Activated CD4-positive, alpha-beta T cell treated with anti-CD3 and anti-CD28 coated beads, Interleukin-2, Interleukin-6, amounts not matched to agents 100 ng/mL and 50 ng/mL, durations not matched to agents 16 hours and 8 hours (primary cell): ENCODE data around the gene MRPL52.
"Not testable (repeated sequence)": the region's sequence is repeated elsewhere in the genome, so short reads cannot be mapped to it uniquely, and the experiment has no call there.

ENCODE experiments used
- DNase-seq: peaks from one replicate; pipeline ENCODE4 v3.0.0-alpha.2; 2020

MRPL52 gene

DNA sequence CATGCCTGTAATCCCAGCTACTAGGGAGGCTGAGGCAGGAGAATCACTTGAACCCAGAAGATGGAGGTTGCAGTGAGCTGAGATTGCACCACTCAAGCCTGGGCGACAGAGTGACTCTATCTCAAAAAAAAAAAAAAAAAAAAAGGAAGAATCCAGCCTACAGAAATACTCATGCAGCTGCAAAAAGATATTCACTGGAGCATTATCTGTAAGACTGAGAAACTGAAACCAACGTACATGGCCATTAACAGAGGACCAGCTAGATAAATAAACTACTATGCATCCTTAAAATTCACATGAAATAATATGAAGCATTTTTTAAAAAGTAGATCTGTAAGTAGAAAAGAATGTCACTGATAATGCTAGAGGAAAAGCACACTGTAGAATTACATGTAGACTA, 18.0 kb upstream of the MRPL52 start:
- DNase-seq, result no peak

DNA sequence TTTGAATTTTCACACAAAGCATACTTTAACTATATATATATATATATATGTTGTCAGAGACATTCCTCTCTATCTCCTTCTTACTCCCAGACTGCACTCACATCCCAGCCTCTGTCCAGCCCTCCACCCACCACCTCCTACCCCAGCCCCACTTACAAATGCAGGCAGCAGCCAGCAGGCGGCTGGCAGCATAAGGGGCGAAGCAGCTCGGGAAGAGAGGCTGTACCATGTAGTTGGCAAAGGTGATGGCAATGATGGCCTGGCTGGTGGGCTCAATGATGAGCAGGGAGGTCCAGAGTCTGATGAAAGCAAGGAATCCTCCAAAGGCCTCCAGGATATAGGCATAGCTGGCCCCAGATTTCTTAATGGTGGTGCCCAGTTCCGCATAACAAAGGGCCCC, 16.9 kb upstream of the MRPL52 start:
- no peak for DNase-seq

DNA sequence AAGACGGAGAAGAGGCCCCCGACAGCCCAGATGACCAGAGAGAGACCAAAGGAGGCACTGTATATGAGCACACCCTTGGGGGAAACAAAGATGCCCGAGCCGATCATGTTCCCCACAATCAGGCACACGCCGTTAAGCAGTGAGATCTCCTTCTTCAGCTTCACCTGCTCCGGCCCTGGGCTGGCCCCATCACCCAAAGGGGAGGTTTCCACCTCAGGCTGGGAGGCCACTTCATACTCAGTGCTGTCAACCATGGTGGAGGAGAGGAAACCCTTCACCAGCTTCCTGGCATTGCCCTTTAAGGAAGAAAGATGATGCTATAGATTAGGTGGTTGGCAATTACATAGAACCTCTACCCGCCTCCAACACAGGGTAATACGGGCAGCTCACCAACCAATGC, 16.5 kb upstream of the MRPL52 start:
- no peak for DNase-seq

DNA sequence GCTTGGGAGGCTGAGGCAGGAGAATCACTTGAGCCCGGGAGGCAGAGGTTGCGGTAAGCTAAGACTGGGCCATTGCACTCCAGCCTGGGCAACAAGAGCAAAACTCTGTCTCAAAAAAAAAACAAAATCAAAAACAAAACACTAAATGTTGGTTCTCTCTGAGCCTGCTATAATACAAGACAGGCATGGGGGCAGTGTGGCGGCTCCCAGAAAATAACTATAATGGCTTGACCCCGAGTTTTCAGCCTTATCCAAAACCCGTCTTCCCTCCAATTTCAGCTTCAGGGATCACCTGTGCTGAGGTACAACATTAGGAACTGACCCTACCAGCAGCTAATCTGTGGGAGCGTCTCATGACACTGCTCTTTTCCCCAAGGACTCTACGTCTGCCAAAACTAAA, 15.3 kb upstream of the MRPL52 start:
- DNase-seq, result no peak

DNA sequence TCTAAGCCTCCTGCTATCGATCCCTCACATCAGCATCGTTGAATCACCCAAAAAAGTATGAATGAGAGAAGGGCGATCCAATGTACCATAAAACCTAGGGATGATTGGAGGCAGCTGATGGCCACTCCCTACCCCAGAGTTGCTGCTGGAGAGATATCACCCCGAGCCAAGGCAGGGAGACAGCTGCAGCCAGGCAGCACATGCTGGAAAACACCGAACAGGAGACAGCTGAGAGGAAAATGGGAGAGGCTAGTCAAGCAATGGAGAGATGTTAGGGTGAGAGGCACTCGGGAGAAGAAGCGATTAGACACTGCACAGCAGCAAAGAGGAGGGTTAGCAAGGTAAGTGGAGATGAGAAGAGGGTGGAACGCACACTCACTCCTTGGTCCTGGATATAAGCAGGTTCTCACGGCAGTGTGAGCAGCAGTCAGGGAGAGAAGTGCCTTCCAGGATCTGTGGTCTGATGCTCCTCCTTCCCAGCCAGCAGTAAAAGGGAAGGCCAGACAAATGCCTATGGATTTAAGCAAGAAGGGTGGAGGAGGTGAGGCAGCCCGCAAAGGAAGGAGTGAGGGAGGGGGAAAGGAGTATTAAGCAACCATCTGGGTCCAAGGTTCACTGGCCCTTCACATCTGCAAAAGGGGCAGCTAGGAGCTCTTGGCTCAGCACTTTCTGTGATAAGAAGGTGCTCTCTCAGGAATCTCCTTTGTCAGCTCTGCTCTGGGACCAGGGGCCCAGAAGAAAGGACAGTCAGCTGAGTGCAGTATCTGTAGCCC, 14.6 kb upstream of the MRPL52 start, which contains the start of gene SLC7A7:
Gene SLC7A7 (minus strand): TSS at position 495 of the 773 bp plus-strand sequence. CDS start 2,037 bp downstream, outside the sequence.
- DNase-seq, result no peak

DNA sequence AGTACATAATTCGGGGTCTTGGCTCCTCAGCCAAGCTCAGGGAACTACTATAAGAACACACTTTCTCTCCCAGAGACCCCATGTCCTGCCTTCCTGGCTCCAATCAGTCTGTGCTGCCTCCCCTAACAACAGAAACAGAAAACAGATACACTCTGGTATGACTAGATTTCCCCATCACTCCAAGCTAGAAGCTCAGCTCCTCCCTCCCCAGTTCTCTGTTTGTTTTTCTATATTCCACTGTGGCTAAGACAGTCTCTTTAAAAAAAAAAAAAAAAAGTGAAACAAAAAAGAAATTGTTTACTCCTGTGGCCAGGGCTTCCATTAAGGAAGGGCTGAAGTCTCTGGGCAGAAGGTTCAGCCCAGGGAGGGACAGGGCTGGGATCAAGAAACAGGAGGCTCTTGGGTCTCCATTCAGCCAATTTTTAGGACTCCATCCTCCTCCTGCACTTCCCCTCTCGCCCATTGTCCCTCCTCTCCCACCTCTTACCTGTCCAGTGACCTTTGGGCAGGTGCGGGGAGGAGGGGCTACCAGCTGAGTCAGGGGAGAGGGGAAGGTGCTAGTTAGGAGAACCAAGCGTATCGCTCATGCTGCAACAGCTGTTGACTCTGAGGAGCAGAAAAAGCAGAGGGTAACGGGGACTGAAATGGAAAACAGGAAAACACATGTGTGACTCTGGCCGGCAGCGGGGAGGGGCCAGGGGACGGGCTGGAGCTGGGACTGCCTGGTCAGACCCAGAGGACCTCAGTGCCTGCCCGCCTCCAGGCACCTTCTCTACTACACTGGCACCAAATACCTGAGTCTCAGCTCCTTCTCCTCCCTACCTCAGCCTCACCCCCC, 10.3 kb upstream of the MRPL52 start:
- DNase-seq, result peak; percentile 16

DNA sequence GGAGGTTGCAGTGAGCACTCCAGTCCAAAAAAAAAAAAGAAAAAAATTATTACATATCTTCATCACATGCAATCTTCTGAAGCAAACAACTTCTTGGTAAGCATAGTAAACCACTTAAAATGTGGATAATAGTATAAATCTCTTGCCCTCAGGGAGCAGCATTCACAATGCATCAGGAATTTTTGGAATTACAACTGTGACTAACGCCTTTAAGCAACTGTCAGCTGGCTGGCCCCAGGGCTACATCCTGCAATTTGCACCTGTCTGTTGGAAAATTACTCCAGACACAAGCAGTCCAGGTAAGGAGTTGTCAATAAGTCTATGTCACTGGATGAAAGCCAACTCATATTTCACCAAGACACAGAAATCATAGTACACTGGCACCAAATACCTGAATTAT, 9.0 kb upstream of the MRPL52 start:
- DNase-seq, result no peak

DNA sequence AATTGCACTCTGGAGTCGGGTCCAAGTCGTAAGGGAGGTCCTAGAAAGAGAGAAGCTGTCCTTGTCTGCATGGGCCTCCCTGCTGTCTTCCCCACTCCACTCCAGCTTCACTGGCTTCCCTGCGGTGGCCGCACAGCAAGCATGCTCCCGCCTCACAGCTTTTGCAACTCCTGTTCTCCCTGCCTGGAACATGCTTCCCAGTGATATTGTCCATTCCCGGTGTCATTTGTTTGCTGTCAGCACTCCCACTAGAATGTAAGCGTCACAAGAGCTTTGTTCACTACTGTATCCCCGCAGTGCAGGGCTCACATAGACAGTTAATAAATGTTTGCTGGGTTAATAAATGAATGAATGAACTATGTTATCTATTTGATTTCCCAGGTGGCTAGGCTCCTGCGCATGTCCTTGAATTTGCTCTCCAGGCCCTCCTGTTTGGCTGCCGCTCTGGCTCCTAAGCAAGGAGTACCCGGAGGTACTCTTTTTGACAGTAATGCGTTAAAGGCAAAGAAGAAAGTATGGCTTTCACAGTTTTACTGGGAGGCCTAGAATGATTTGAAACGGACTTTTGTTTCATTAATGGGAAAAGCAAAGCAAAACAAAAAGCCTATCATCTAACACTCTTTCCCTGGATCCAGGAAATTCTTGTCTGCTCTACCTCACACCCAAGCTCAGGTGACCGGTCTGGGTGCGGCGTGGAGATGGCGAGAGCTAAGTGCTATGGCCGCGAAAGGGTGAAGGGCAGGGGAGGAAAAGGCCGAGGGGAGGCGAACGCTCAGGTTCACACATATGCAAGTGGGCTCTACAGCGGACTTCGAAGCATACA, 8.3 kb upstream of the MRPL52 start:
- no peak for DNase-seq

DNA sequence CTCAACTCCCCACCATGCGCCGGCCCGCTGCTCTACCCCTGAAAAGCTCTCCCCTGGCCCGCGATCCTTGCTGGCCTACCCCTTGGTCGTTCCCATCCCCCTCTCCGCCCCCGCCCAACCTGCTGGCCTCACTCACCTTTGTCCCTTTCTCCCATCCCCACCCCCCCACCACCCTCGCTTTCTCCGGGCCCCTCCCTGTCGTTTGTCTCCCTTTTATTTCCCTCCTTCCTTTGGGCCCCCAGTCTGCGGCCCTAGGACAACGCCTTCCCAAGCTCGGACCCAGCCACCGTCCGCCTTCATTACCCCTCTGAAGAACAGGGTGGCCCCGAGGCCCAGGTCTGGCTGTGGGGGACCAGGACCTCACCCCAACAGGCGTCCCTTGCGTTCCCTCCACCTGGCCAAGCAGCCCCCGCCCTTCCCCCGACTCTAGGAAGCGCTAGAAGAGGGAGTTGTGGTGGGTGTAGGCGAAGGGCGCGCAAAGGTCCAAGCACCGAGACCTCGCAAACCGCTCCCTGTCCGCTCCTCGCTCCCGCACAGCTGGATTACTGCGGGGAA, 7.6 kb upstream of the MRPL52 start:
- DNase-seq, result no peak

DNA sequence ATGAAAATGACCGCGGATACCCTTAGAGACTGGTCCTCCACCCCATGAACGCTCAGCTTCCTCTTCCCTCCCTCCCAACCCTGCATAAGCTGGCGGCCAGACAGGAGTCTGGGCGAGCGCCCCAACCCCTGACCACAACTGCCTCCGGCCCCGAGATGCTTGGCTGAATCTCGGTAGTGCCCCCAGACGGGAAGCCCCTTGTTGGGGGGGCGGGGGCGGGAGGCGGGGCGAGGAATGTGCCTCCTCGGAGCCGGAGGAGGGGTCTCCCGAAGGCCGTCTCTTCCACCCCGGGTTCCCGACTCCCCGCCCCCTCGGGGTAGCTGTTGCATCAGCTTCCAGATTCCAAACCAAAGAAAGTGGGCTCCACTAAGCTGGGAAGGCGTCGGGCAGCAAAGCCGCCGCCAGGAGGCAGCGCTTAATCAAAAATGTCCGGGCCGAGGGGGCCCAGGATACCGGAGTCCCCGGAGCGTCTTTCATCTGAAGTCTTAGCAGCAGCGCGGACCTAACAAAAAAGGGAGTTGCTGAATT, 7.1 kb upstream of the MRPL52 start:
- peak; percentile 74 for DNase-seq

DNA sequence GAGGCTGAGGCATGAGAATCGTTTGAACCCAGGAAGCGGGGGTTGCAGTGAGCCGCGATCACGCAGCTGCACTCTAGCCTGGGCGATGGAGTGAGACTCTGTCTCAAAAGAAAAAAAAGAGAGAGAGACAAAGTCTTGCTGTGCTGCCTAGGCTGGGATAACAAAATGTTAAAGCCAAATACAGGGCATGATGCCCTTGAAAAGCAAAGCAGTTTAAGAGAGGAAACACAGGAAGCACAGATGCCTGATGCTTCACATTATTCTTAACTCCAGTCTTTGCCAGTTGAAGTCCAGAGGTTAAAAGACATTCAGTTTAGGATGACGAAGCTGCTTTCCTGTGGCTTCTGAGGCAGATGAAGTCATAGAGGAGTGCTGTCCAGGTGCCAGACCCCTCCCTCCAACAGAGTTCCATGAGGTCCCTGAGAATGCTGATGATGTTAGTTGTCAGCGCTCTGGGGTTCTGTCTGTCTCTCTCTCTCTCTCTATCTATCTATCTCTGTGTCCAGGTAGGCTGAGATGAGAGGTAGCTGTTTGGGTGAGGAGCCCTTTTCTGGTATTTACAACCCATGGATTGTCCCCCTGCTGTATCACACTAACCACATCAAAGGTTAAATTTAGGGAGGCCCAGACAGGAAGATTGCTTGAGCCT, 4.9 kb upstream of the MRPL52 start:
- DNase-seq, result no peak

DNA sequence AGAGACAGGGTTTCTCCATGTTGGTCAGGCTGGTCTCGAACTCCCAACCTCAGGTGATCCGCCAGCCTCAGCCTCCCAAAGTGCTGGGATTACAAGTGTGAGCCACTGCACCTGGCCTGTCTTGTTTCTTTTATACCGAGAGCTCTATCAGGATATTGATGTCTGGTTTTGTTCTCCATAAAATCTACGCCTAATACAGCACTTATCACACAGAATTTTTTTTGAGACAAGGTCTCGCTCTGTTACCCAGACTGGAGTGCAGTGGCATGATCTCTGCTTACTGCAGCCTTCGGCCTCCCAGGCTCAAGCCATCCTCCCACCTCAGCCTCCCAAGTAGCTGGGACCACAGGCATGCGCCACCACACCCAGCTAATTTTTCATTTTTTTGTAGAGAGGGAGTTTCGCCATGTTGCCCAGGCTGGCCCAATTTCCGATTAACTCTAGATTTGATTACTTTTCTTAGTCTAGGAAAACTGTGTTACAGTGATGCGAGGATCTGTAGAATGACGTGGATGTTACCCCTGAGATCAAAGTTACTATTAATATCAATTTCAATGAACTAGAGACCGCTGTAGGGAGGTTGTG, 519 bp upstream of the MRPL52 start:
- DNase-seq, result not testable (repeated sequence)

DNA sequence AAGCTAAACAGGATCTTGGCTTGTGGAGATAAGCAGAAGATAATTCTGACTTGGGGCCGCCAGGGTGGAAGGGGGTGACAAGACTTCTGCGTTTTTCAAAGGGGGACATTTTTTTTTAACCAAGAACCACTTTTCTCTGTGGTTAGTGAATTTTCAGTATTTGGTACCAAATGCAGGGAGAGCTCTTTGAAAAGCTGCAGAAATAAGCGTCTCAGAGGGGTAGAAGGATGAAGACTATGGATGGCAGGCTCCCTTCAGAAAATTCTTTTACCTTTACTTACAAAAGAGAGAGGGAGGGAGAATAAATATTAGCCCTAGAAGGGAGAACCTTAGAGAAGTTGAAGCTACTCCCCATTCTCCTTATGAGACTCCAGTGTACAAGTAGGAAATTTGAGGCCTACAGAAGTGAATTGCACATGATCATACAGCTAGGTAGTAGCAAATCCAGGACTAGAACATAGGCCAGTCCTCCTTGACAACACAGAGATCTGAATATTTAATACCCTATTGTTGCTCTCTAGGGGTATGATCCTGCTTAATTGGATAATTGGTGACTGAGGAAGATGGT, 840 bp downstream of the MRPL52 start:
- DNase-seq, result no peak

DNA sequence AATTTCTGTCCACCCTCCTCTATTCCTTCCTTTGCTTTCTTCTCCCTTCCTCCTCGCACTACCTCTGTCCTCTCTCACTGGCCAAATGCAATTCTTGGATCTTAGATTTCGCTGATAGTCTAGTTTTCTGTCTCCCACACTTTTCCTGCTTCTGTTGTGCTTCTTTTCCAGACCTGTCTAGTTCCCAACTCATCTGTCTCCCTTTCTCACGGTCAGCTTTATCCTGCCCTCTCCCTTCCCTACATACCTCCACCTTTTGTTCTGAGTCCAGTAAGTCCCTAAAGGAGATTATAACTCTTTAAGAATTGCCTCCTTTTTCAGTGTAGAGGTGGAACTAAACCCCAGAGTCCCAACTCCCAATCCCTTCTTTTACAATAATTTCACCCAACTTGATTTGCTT, 5.8 kb downstream of the MRPL52 start:
- DNase-seq, result no peak

DNA sequence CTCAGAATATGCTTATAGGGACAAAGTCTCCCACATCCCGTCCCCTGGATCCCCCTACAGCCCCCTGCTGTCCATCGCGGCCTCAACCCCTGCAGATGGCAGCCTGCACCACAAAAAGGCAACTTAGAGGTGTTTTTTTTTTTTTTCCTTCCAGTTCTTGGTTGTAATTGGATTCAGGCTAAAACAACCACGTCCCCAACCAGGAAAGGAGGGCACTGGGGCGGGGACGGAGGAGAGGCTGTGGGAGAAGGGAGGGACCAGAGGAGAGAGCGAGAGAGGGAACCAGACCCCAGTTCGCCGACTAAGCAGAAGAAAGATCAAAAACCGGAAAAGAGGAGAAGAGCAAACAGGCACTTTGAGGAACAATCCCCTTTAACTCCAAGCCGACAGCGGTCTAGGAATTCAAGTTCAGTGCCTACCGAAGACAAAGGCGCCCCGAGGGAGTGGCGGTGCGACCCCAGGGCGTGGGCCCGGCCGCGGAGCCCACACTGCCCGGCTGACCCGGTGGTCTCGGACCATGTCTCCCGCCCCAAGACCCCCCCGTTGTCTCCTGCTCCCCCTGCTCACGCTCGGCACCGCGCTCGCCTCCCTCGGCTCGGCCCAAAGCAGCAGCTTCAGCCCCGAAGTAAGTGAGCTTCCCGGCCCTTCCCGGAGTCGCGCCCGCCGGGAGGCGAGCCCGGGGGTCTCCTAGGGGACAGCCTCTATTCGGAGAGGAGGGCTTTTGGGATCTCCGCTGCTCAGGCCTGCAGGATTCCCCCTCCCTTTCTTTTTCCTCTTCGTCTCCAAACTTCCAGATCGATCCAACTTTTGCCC, 6.8 kb downstream of the MRPL52 start, which contains the start of gene MMP14:
Gene MMP14 (plus strand): TSS at position 285 of the 813 bp plus-strand sequence. CDS start 233 bp downstream, at position 518.
- DNase-seq, result no peak

DNA sequence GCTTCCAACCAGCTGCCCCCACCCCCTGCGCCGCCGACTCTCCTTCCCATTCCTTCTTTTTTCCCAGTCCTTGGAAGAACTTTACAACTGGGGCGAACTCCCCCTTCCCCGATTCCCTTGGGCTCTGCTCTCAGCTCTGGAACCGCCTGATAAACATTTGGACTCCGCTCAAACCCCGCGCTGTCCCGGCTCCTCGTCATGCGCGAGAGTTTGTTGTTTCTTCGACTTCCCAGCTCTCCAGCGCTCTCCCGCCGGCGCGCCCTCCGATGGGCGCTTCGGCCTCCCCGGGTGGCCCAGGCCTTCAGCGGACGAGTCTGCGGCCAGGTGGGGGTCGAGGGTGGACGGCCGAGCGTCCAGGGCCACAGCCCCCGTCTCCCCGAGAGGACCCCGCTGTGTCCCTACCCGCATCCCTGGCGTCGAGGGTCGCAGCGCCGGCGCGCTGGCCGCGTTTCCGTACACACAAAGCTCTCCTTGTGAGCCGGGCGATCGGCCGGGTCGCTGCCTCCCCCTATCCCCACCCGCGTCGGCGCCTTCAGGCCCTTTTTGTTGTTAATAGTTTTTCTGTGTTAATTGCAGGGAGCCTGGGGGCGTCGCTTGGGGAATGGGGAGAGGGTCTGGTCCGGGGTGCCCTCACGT, 7.5 kb downstream of the MRPL52 start:
- no peak for DNase-seq

DNA sequence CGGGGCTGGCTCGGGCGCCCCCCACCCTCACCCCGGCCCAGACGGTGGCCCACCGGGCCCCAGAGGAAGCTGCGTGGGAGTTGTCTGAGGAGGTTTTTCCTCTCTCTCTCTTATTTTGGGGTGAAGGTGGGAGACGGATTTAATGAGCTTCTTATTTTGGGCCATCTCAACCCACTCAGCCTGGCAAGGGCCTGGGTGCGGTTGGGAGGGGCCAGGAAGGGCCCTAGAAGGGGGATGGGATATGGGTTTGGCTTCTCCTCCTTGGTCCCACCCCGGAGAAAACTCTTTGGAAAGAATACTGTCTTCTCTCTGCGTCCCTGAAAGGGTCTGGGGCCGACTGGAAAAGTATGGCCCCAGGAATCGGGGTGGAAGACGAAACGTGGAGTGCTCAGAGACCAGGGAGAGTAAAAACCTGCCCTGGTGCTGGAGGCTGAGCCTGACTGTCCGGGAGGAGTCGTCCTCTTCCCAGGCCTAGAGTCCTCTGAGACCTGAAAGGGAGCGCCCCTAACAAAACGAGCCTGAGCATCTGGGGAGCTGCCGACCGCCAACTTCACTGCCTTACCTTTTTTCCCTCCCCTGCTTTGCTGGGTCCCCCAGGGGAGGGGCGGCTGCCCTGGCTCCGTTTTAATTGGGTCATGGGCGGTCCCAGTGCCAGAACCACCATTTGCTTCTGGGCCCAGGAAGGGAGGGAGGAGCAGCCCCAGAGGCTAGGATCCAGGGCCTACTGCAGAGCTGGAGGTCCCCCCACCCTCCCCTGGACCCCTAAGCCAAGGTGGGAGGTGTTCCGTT, 8.3 kb downstream of the MRPL52 start:
- no peak for DNase-seq

DNA sequence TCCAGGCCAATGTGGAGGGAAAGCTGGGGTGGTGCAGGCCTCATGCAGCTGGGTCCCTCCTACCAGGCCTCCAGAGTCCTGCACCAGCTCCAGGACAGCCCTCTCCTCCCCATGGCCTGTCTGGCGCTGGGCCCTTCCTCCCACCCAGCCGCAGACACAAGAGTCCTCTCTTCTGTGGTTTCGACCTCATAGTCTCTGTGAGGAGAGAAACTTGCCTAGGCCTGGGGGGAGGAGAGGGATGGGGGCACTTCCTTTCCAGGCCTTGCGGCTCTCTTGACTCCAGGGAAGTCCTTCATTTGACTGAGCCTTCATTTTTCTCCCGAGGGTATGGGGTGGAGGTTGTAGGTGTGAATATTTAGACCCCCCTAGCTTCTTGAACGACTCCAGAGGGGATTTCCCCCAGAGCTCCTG, 8.9 kb downstream of the MRPL52 start:
- DNase-seq, result no peak
